H1 (cell line): Measurements from ENCODE around the gene NCLN.

Experiments
- CREB1 ChIP-seq: IDR thresholded peaks from 2 replicates; pipeline ENCODE4 v1.6.1; 2012; ENCODE audit warnings: inconsistent platforms
- HDAC6 ChIP-seq: IDR thresholded peaks from one replicate; pipeline ENCODE4 v1.7.1; 2012; ENCODE audit warnings: low read depth, mild to moderate bottlenecking, inconsistent platforms, low read length, moderate library complexity
- POLR2A ChIP-seq, 2 experiments: IDR thresholded peaks; 1 replicate in 1 of 2; 2 replicates in 1 of 2; pipeline ENCODE4 v1.6.1; 2011; ENCODE audit warnings: low read depth in 2 of 2, low read length in 2 of 2, mild to moderate bottlenecking in 2 of 2; ENCODE audit errors: control extremely low read depth in 1 of 2
- RFX5 ChIP-seq: IDR thresholded peaks from 2 replicates; pipeline ENCODE4 v1.6.1; 2011; ENCODE audit warnings: low read depth, low read length, improper control_type of control experiment, borderline replicate concordance
- TF ChIP-seq, protein P1 (sequence below), 3 experiments: IDR thresholded peaks; 1 replicate in 2 of 3; 2 replicates in 1 of 3; pipeline versions ENCODE4 v1.5.1 to v1.6.1; 2011; ENCODE audit warnings: low read length in 3 of 3, mild to moderate bottlenecking in 3 of 3, inconsistent platforms in 2 of 3, low read depth in 1 of 3, moderate library complexity in 1 of 3; ENCODE audit not compliant: insufficient read depth in 1 of 3; ENCODE audit errors: control extremely low read depth in 1 of 3

DNA sequence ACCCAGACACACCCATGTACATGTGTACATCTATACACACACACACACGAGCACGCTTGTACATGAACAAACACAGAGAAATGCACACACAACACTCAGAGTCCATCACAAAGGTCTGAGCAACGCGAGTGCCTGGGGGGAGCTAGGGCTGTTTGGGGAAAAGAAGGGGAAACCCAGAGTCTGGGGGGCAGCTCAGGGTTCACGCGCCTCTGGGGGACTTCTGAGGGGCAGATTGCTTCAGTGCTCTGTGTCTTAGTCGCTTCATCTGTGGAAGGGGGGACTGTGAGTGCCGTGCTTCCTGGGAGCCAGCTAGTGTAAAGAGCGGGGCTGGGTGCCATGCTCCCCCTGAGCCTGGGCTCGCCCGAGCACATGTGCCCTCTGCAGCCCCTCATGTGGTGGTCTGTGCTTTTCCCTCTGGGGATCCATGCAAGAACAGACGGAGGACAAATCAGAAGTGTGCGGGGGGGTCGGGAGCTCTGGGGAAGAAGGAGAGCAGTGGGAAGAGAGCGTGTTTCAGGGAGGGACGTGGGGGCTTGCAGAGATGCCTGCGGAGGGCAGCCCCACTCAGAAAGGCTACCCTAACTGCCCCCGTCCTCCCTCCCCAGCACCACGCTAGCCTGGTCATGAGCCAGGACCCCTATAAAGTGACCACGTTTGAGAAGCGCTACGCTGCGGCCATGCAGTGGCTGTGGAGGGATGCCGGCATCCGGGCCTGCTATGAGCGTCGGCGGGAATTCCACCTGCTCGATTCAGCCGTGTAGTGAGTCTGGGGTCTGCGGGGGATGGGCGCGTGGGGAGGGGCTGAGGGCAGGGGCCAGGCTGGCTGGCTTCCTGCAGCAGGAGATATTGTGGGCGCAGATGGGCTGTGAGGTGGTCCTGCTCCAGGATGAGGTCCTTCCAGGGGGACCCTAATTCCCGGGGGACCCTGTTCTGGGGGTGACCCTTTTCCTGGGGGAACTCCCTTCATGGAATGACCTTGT, 35.9 kb upstream of the NCLN start:
- no peak for TF ChIP-seq CREB1
- no peak for TF ChIP-seq POLR2A (IDR thresholded peaks at IDR 0.05; ENCODE audit: control extremely low read depth in 1 of 2, low read depth in 2 of 2, low read length in 2 of 2)
- TF ChIP-seq, protein P1, sequence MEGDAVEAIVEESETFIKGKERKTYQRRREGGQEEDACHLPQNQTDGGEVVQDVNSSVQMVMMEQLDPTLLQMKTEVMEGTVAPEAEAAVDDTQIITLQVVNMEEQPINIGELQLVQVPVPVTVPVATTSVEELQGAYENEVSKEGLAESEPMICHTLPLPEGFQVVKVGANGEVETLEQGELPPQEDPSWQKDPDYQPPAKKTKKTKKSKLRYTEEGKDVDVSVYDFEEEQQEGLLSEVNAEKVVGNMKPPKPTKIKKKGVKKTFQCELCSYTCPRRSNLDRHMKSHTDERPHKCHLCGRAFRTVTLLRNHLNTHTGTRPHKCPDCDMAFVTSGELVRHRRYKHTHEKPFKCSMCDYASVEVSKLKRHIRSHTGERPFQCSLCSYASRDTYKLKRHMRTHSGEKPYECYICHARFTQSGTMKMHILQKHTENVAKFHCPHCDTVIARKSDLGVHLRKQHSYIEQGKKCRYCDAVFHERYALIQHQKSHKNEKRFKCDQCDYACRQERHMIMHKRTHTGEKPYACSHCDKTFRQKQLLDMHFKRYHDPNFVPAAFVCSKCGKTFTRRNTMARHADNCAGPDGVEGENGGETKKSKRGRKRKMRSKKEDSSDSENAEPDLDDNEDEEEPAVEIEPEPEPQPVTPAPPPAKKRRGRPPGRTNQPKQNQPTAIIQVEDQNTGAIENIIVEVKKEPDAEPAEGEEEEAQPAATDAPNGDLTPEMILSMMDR (IDR thresholded peaks at IDR 0.05; ENCODE audit: control extremely low read depth in 1 of 3, insufficient read depth in 1 of 3, low read depth in 1 of 3, low read length in 3 of 3): no peak
- no peak for TF ChIP-seq RFX5
- TF ChIP-seq HDAC6: no peak
